Right ventricle myocardium inferior (tissue), 1 donor: ENCODE results near the gene BCO1. TPM values are rescaled to one million over a fixed set of nuclear protein-coding genes. Genes with fewer than 3 reads are reported as not detected.
A peak's percentile ranks its signal among the peaks of the same experiment; 100 is the strongest.
"Not testable (repeated sequence)": the region's sequence is repeated elsewhere in the genome, so short reads cannot be mapped to it uniquely, and the experiment has no call there.

Source experiments
- ATAC-seq: fragments of 200-7000 bp; cut with Tn5 transposase; one replicate; pipeline ENCODE4 v1.9.1; 2020; ENCODE audit warnings: mild to moderate bottlenecking, moderate library complexity
- DNase-seq: peaks from one replicate; pipeline ENCODE4 v3.0.0; 2021; ENCODE audit errors: missing footprints
- intact Hi-C: fragments of 100-400 bp; cut with DNase I; formaldehyde crosslinking; loops from one replicate; pipeline ENCODE4 v1.11.0; 2022
- total RNA-seq: library from RNA; stranded (reverse); fragmentation: NEBNext Ultra II Directional; extraction: Animal tissue kit (Norgen Biotek cat#: 25700); gene quantifications from one replicate; pipeline ENCODE4 v1.2.1, GENCODE V29; 2021
- donor health status: DM: no; HTN: yes; CAD: no; lungs with severe emphysema.

BCO1 gene
- total RNA-seq, 1 donor from 2014 or later: not detected

GRCh38 chr16:81225697-81226096, 12.8 kb upstream of the BCO1 start:
- intact Hi-C loops: loop anchor here (10.0 kb wide), 1 partner anchor 89 kb away; the partner anchor contains the start of gene GAN
- not testable (repeated sequence) for DNase-seq, ATAC-seq

DNA sequence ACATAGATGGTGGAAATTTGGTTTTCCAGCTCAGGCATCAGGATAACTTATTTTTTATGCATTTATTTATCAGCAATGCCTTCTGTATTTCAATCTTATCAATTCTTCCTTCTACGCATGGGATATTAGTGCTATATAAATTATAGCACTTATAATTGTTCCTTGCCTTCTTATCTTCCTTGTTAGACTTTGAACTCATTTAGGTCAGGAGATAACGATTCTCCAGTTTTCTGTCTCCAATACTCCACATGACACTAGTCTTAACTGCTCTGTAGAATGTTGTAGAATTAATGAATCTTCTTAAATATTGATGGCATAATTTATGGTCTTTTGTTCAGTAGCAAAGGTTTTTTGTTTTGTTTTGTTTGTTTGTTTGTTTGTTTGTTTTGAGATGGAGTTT, 10.7 kb upstream of the BCO1 start:
- intact Hi-C loops: loop anchor here (10.0 kb wide), 1 partner anchor 87 kb away; the partner anchor contains the start of gene GAN
- ATAC-seq (no peak), DNase-seq (no peak)

GRCh38 chr16:81229811-81230210, 8.7 kb upstream of the BCO1 start:
- DNase-seq (no peak), ATAC-seq (no peak)
- intact Hi-C loops: loop anchor here (10.0 kb wide), 1 partner anchor 85 kb away; the partner anchor contains the start of gene GAN

DNA sequence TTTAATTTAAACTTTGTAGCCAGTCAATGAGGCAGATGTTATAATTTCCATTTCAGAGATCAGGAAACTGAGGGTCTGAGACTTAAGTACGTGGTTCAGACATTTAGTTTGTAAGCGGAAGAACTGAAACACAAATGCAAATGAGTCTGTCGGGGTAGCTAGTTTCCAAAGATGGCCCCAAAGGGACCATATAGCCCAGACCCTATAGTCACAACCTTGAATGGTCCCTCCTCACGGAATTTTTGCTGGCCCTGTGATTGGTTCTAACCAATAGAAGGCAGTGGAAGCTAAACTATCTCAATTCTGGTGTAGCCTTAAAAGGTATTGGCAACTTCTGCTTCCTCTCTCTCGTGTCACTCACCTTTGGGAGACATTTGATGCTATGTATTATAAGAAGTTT, 7.5 kb upstream of the BCO1 start:
- ATAC-seq: no peak
- intact Hi-C loops: no loop called here

GRCh38 chr16:81232740-81233367, 5.6 kb upstream of the BCO1 start:
- DNase-seq: no peak
- no peak for ATAC-seq
- intact Hi-C loops: no loop called here

More for the DNA sequence above, 7.5 kb upstream of the BCO1 start:
- DNase-seq: no peak

DNA sequence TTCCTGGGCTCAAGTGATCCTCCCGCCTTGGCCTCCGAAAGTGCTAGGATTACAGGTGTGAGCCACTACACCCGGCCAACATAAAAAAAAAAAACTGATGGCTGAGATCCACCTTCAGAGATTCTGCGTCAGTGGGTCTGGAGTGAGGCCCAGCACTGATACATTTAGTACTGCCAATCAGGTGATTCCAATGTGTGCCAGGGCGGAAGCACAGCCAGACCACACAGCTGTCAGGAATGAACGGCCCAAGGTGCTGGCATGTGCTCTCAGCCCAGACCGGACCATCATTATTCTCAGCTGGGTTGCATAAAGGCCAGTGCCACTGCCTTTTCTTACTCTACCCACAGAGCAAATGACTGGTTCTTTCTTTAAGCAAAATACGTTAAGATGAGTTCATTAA, 1.2 kb upstream of the BCO1 start:
- peak; percentile 73 for DNase-seq
- intact Hi-C loops: no loop called here
- ATAC-seq: peak; percentile 96

DNA sequence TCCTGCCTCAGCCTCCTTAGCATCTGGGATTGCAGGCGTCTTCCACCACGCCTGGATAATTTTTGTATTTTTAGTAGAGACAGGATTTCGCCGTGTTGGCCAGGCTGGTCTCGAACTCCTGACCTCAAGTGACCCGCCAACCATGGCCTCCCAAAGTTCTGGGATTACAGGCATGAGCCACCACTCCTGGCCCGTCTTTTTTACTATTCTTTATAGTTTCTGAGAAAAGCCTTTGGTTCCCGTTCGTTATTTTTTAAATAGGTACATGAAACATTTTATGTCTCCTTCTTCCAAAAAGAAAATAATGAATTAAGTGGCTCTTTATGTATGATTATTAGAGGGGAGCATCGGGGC, 570 bp upstream of the BCO1 start:
- DNase-seq (no peak), ATAC-seq (no peak)
- intact Hi-C loops: no loop called here

DNA sequence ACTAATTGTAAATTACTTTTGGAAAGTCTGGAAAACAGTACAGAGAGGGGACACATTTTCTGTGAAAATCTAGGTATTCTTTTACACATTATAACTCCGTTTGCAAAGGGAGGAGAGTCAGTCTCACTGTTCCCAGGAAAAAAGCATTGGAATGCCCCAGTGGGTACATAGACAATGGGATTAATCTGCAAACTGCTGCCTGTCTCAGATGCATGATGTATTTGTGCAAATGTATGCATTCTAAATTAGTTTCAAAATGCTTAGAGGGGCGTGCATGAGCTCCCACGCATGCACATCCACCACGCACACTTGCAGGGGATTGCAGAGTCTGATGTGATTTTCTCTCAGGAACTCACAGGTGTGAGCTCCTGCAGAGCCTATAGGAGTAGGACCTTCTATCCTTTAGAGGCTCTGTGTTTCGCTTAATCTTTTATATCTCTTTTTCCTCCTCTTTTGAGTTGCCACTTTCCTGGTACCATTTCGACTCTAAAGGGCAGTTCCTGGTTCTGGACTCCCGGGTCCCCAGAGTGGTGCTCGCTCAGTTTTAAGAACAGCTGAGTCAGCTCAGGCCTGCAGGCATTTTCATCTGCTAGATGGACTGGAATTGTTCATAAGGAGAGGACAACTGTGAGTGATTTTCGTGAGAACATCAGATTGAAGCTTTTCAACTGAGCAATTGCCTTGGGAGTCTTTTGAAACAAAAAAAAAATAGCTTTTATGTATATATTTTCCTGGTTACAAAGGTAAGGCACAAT, 1.1 kb downstream of the BCO1 start:
- intact Hi-C loops: no loop called here
- no peak for DNase-seq
- ATAC-seq: no peak

- ATAC-seq: no peak
- DNase-seq: no peak
- intact Hi-C loops: no loop called here
These were observed 3.2 kb downstream of the BCO1 start for GRCh38 chr16:81241706-81242105.

DNA sequence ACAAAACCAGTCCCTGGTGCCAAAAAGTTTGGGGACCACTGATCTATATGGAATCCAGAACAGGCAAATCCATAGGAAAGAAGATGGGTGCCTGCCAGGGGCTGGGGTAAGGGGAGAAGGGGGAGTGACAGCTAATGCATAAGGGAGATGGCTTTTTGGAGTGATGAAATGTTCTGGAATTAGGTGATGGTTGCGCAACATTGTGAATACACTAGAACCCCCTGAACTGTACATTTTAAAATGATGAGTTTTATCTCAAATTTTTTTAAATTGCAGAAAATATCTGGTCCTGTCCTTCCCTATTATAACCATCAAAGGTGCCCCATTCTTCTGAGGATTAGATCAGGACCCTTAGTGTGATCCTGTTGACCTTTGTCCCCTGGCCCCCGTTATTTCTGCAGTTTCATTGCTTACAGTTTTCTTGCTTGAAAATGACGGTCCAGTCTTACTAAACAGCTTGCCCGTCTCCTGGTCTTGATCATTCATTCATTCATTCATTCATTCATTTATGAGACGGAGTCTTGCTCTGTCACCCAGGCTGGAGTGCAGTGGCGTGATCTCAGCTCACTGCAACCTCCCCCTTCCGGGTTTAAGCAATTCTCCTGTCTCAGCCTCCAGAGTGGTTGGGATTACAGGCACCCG, 4.6 kb downstream of the BCO1 start:
- intact Hi-C loops: no loop called here
- ATAC-seq: no peak
- DNase-seq: no peak

GRCh38 chr16:81243942-81244341, 5.5 kb downstream of the BCO1 start:
- ATAC-seq: no peak
- intact Hi-C loops: no loop called here
- DNase-seq: no peak

GRCh38 chr16:81251871-81252270, 13.4 kb downstream of the BCO1 start:
- DNase-seq (no peak), ATAC-seq (no peak)
- intact Hi-C loops: no loop called here

GRCh38 chr16:81253141-81253540, 14.7 kb downstream of the BCO1 start:
- no peak for DNase-seq
- no peak for ATAC-seq
- intact Hi-C loops: no loop called here

GRCh38 chr16:81254922-81255526, 16.5 kb downstream of the BCO1 start:
- ATAC-seq (no peak), DNase-seq (no peak)
- intact Hi-C loops: no loop called here

GRCh38 chr16:81259916-81260315, 21.4 kb downstream of the BCO1 start:
- no peak for ATAC-seq
- intact Hi-C loops: loop anchor here (10.0 kb wide), 1 partner anchor 55 kb away; the partner anchor contains the start of gene GAN
- DNase-seq: no peak

DNA sequence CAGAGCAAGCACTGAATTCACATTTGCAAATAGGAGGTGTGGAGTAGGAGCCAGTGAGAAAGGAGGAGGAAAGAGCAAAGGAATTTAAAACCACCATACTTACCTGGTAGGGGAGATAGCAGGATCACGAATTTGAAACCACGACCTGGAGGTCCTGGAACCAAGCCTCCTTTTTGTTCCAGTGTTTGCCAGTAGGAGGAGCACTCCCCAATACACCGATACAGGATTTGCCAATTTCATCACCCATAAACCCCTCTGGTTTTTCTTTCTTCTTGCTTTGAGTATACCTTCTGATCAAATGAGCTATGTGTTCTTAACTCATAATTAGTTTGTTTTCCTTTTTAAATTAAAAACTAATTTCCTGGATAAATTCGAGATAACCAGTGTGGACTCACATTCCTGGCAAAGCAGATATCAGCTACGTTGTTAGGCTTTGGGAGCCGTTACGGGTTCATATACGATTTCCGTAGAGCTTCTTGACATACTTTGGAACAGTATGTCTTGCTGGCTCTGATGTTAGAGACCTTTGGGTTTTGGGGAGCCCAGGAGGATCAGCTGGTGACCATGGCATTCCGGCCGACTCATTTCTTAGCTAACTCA, 22.7 kb downstream of the BCO1 start:
- intact Hi-C loops: loop anchor here (10.0 kb wide), 1 partner anchor 54 kb away; the partner anchor contains the start of gene GAN
- DNase-seq: no peak
- ATAC-seq: no peak

DNA sequence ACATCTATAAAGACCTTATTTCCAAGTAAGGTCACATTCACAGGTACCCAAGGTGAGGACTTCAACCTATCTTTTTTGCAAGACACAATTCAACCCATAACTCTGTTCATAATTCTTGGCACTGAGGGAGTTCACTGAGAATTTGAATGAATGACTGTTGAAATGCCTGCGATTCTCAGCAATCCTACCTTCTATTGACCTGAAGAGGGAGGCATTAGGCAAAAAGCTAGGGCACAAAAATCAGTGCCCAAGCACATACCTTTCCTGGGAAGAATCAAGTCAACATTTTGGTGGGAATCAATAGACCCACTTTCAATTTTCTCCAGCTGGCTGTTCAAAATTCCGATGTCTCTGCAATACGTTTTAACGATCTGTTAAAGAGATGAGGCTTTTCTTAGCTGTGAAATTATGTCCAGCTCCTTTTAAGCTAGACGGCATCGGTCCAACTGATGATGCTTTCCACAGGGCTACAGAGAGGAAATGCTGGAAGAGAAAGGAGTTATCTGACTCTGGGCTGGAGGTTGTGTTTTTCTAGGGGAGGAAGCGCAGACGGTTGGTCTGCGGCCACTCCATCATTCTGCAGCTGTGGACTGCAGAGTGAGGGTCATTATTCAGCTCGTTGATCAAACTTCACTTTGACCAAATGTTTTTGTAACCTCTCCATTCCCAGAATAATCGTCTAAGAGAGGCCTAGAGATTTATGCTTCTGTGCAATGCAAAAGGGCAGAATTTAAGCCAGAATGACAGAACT, 25.2 kb downstream of the BCO1 start:
- DNase-seq (no peak), ATAC-seq (no peak)
- intact Hi-C loops: loop anchor here (10.0 kb wide), 1 partner anchor 51 kb away; the partner anchor contains the start of gene GAN

DNA sequence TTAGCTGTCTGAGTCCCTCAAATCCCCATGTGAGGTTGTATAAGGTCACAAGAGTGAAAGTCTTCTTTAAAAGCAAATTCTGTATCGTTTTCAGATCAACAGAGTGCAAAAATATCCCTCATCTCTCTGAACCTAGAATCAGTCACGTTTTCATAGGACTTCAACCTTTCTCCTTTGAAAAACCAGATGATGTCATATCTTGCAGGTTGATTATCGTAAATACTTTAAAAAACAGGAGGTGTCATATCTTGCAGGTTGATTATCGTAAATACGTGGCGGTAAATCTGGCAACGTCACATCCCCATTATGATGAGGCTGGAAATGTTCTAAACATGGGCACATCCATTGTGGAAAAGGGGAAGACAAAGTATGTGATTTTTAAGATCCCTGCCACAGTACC, 25.9 kb downstream of the BCO1 start:
- intact Hi-C loops: loop anchor here (10.0 kb wide), 1 partner anchor 50 kb away; the partner anchor contains the start of gene GAN
- DNase-seq (no peak), ATAC-seq (no peak)
